GM21515 (cell line): ENCODE measurements around the gene CDKL2.
A peak's percentile ranks its signal among the peaks of the same experiment; 100 is the strongest.
"Not testable (repeated sequence)": the region's sequence is repeated elsewhere in the genome, so short reads cannot be mapped to it uniquely, and the experiment has no call there.

Source experiments
- ATAC-seq: cut with Tn5 transposase; IDR thresholded peaks from one replicate; pipeline ENCODE4 v1.9.1; 2021; ENCODE audit not compliant: unreplicated experiment

The CDKL2 gene

DNA sequence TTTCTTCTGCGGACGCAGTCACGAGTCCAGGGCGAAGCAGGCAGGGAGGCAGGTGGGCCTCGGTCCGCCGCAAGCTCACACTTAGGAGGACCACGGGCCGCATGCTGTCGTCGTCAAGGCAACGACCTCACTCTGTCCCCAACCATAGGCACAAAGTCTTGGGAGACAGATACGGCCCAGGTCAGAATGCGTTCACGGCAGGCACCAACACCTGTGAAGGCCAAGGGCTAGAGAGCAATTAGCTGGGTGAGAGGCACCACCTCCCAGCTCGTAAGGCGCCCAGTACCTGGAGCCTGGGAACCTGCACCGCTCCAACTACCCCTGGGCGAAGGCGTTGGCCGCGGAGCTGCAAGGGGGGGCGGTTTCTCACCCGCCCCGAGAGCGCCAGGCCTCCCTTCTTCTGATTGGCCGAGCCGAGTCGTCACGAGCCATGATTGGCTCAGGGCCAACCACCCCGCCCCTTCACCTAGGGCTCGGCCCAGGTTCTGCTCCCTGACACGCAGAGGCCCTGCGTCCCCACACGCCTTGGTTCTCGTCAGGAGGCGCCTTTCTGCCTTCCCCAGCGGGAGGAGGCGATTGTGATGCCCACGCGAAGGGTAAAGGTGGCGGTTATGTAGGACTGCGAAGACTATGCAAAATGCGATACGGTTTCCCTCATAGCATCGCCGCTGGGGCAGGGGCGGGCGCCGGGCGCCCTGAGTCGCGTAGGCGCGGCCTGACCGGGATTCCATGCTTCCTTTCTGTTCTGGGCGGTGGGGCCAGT lies at the start of gene CDKL2:
TSS of gene CDKL2 (minus strand) at position 355 of the 763 bp plus-strand sequence. CDS start 4,540 bp downstream, outside the sequence.
- peak; percentile 100 for ATAC-seq

GRCh38 chr4:75678965-75679364 lies 48.6 kb upstream of the CDKL2 start:
- no peak for ATAC-seq

DNA sequence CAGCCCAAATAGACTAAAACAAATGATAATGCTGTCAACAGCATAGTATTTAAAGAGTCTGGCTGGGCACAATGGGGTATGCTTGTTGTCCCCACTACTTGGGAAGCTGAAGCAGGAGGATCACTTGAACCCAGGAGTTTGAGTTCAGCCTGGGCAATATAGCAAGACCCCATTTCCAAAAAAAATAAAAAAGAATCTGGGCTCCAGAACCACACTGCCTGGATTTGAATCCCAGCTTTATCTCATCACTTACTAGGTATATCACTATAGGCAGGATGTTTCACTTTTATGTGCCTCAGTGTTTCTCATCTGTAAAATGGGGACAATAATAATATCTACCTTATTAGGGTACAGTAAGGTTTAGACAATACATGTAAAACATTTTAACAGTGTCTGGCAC lies 48.1 kb upstream of the CDKL2 start:
- ATAC-seq, result no peak

GRCh38 chr4:75675004-75675531 lies 44.7 kb upstream of the CDKL2 start:
- ATAC-seq, result no peak

DNA sequence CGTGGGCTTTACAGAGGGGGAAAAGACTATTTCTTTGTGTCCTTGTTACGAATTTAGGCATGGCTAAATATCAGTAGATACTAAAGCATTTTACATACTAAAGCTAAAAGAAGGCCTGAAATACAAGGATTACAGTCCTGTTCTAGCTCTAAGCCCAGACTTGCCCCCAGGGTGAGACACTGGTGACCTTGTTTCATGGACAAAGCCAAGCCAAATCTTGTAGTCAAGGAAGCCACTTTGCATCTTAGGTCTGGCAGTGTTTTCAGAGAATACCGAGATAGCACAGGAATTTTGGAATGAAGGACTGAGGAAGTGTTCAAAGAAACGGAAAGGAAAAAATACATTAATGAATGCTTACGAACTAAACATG lies 43.6 kb upstream of the CDKL2 start:
- no peak for ATAC-seq

DNA sequence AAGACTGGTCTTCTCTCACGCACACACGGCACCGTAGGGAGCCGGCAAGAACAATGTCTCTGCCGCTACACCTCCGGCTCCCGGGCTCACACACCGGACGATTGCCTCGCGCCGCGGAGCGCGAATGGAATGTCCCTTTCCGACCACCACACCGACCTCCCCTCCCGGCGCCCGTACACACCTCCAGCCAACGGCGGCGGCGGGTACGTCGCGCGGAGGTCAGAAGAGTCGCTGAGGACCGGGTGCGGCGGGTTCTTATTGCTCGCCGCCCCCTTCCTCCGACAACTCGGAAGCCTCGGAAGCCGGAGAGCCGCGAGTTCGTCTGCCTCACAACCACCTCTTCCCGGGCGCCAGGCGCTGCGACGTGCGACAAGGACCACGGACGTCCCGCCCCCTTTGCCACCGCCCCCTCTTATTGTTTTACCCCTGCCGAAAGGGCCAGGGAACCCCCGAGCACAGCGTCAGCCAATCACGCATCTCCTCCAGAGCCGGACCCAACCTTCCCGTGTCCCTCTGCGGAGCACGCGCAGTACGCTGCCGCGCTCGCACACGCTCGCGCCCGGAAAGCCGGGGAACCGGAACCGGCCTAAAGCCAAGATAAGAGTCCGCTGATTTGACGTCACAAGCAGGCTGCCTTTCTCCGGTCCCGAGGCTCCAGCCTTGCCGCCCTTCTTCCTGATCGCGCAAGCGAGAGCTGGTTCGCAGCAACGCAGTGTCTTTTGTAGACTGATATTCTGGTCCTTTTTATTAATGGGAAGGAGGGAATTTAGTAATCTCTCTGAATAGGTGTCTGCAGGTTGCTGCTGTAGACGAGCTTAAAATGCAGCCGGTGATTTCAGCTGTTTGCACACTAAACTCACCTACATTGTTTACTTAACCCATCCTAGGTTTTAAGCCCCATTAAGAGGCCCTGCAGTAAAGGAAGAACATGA lies 43.0 kb upstream of the CDKL2 start, which contains the start of gene G3BP2:
TSS of gene G3BP2 (minus strand) at position 385 of the 932 bp plus-strand sequence. CDS start 11,386 bp downstream, outside the sequence.
- ATAC-seq, result peak; percentile 92

GRCh38 chr4:75672461-75673026 lies 42.2 kb upstream of the CDKL2 start:
- peak; percentile 33 for ATAC-seq

- ATAC-seq, result no peak
Measured at GRCh38 chr4:75671802-75672421, 41.6 kb upstream of the CDKL2 start.

DNA sequence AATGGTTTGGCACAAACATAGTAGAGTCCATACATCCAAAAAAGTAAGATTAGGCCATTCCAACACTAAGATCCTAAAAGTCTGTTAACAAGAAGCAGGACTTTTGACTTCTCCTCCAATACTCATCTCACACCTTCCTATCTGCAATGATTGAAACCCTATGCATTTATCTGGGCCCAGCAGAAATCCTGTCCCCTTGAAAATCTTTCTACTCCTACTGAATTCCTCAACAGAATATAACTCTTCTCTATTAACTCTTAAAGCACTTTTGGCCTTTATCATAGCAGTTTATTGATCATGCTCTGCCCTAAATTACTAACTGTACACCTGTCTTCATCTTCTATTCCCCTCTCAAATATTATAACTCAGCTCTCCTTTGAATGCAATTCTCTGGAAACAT lies 38.3 kb upstream of the CDKL2 start:
- no peak for ATAC-seq

DNA sequence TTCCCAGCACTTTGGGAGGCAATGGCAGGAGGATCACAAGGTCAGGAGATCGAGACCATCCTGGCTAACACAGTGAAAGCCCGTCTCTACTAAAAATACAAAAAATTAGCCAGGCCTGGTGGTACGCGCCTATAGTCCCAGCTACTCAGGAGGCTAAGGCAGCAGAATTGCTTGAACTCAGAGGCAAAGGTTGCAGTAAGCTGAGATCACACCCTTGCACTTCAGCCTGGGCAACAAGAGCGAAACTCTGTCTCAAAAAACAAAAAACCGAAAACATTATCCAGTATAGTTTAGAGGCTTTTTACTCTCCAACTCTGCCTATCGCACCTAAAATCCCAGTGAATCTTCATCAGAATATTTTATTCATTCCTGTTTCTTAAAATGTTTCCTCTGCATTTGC lies 37.3 kb upstream of the CDKL2 start:
- not testable (repeated sequence) for ATAC-seq

DNA sequence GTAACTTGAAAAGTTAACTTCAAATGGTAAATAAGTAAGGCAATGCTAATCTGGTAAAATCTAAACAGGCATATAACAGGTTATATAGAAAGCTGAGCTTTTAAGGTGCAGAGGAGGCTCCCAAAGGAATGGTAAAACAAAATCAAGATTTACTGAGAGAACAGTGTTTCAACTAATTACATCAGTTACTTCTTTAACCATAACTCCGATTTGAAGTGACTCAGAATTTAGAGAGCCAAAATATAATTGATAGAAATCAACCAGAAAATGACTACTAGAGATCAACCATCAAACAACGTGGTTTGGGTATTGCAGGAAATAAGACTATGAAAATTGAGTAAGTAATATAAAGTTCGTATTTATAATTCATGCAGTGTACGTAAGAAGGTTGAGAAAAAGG lies 36.0 kb upstream of the CDKL2 start:
- no peak for ATAC-seq

DNA sequence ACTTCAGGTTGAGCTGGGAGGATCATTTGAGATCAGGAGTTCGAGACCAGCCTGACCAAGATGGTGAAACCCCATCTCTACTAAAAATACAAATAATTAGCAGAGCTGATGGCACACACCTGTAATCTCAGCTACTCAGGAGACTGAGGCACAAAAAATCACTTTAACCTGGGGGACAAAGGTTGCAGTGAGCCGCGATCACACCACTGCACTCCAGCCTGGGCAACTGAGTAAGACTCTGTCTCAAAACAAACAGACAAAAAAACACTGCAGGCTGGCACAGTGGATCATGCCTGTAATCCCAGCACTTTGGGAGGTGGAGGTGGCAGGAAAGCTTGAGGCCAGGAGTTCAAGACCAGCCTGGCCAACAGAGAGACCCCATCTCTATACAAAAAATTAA lies 34.3 kb upstream of the CDKL2 start:
- not testable (repeated sequence) for ATAC-seq

DNA sequence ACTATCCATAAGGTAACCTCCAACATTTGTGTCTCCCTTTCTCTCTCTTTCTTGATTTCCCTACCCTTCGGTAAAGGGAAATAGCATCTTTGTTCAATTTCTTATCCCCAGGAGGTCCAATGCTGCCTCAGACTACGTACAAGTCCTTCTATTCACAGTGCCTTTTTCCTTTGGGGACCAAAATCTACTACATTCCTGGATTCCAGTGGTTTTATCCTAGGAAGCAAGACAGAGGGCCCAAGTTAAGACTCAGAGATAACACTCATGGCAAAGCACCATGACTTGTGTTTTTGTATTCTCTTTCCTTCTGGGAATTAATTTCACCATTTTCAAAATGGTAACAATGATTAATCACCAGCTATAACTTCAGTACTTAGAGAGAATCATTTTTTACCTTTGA lies 32.3 kb upstream of the CDKL2 start:
- no peak for ATAC-seq

- ATAC-seq, result no peak
Measured at GRCh38 chr4:75660491-75660890, 30.2 kb upstream of the CDKL2 start.

- no peak for ATAC-seq
Measured at GRCh38 chr4:75659512-75660031, 29.2 kb upstream of the CDKL2 start.

DNA sequence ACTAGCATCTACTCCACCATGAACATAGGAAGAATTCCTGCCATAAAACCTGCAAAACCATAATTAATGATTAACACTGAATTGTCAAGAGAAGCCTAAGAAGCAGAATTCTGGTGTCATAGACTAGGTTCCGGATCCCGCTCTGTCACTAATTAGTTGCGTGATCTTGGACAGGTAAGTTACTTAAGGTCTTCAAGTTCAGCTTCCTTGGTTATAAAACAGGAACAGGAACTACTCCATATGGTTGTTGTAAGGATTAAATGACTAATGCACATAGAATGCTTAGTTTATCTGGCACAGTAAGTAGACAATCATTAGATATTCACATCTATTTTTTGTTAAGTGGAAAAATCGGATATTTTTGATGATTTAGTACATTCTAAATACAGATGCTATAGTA lies 28.5 kb upstream of the CDKL2 start:
- no peak for ATAC-seq

DNA sequence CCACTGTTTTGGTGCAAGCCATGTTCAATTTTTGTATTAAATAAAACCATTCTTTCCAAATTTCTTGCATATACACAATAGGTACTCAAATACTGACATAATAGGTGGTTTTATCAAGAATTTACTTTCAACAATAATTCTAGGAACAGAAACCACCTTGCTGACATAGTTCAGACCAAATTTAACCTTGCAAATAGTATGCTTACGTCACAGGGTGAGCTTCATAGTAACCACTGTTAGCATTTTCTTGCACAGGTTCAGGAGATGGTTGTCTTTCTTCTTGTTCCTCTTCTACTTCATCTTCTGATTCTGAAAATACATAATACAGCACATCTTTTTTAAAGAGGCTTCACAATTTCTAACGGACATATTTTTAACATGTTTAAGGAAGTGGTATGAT lies 25.2 kb upstream of the CDKL2 start:
- ATAC-seq, result no peak

- no peak for ATAC-seq
Measured at GRCh38 chr4:75654905-75655304, 24.6 kb upstream of the CDKL2 start.

GRCh38 chr4:75653845-75654503 lies 23.6 kb upstream of the CDKL2 start:
- ATAC-seq, result no peak

DNA sequence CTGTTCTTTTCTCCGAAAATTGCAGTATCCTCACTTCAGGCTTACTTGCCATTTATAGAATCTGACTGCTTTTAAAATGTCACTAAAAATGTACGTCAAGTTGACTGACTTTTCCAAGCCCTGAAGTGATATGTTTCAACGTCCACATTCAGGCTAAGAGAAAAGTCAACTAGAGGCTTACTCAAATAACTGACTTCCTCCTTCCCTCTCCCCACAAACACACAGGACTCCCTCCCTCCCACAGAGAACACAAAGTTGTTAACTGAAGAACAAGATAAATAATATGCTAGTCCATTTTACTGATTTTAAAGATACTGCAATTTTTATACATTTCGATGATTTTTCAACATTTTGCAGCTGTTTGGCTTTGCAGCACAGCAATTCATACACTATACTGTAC lies 13.8 kb upstream of the CDKL2 start:
- no peak for ATAC-seq
